Common myeloid progenitor, CD34-positive (primary cell): Measurements from ENCODE around the gene TRIM46.

ENCODE experiments used
- CTCF ChIA-PET: fragments of 350-600 bp; sonication (Branson Sonifier 250); formaldehyde crosslinking; loops from one replicate; lab custom pipeline; 2021; ENCODE audit warnings: antibody characterized with exemption; lab: Charles Lee
- POLR2A ChIA-PET: fragments of 350-600 bp; sonication (Branson Sonifier 250); formaldehyde crosslinking; loops from one replicate; lab custom pipeline; 2021; ENCODE audit warnings: antibody characterized with exemption; lab: Charles Lee
- DNase-seq, 3 donors: peaks; one replicate each; pipeline versions ENCODE4 v3.0.0 to v3.0.0-alpha.2; 2013
- H3K27ac ChIP-seq, 2 experiments: 1 replicate in 1 of 2; 2 replicates in 1 of 2; pipeline ENCODE4 v1.7.0; 2013; ENCODE audit warnings: inconsistent platforms in 2 of 2, low read length in 2 of 2, mild to moderate bottlenecking in 2 of 2, low read depth in 1 of 2, moderate library complexity in 1 of 2; ENCODE audit not compliant: severe bottlenecking in 2 of 2, insufficient read depth in 1 of 2, poor library complexity in 1 of 2
- H3K27me3 ChIP-seq, 5 experiments: replicated peaks in 2 of 5; 1 replicate in 3 of 5; 2 replicates in 2 of 5; pipeline versions ENCODE4 v1.6.1 to v1.7.0; 2013; ENCODE audit warnings: low read length in 4 of 5, mild to moderate bottlenecking in 2 of 5, moderate library complexity in 2 of 5, inconsistent platforms in 1 of 5; ENCODE audit not compliant: insufficient read depth in 5 of 5, control insufficient read depth in 4 of 5
- H3K36me3 ChIP-seq, 4 experiments: 1 replicate in 2 of 4; 2 replicates in 2 of 4; pipeline versions ENCODE4 v1.6.1 to v1.7.0; 2013; ENCODE audit warnings: low read length in 3 of 4, control low read depth in 1 of 4, mild to moderate bottlenecking in 1 of 4; ENCODE audit not compliant: control insufficient read depth in 4 of 4, insufficient read depth in 4 of 4
- H3K4me1 ChIP-seq, 4 experiments: 1 replicate in 3 of 4; 2 replicates in 1 of 4; pipeline versions ENCODE4 v1.6.1 to v1.7.1; 2013; ENCODE audit warnings: low read length in 3 of 4, mild to moderate bottlenecking in 3 of 4, control low read depth in 1 of 4, inconsistent platforms in 1 of 4, moderate library complexity in 1 of 4; ENCODE audit not compliant: control insufficient read depth in 4 of 4, insufficient read depth in 4 of 4; ENCODE audit errors: control extremely low read depth in 1 of 4
- H3K4me3 ChIP-seq, 7 experiments: 1 replicate in 4 of 7; 2 replicates in 3 of 7; pipeline versions ENCODE4 v1.5.1 to v1.7.0; 2013; ENCODE audit warnings: mild to moderate bottlenecking in 7 of 7, low read length in 6 of 7, moderate library complexity in 6 of 7, inconsistent platforms in 2 of 7, low read depth in 2 of 7, control low read depth in 1 of 7; ENCODE audit not compliant: insufficient read depth in 4 of 7, control insufficient read depth in 1 of 7; ENCODE audit errors: extremely low read depth in 1 of 7
- H3K9me3 ChIP-seq, 5 experiments: 1 replicate in 4 of 5; 2 replicates in 1 of 5; pipeline versions ENCODE4 v1.6.1 to v1.7.1; 2013; ENCODE audit warnings: low read length in 4 of 5, mild to moderate bottlenecking in 2 of 5, inconsistent platforms in 1 of 5, low read depth in 1 of 5, moderate library complexity in 1 of 5; ENCODE audit not compliant: control insufficient read depth in 4 of 5, insufficient read depth in 2 of 5; ENCODE audit errors: control extremely low read depth in 1 of 5
- WGBS: methylation state at CpG from one replicate; pipeline ENCODE4 v1.1.5; 2013; ENCODE audit not compliant: insufficient coverage; 5-methylcytosine and 5-hydroxymethylcytosine counted together

Gene TRIM46

GRCh38 chr1:155170101-155170785 is 3.4 kb upstream of the TRIM46 start:
- H3K4me3 ChIP-seq, result no peak overlapping the region
- peaks cover 6 to 21% (median 12%) of the 10 kb centered on the region in 4 experiments for H3K36me3 ChIP-seq
- POLR2A ChIA-PET, result no interaction called here
- no peak overlapping the region for H3K27ac ChIP-seq
- H3K4me1 ChIP-seq, result peaks cover 0 to 51% (median 50%) of the 10 kb centered on the region in 4 experiments
- CTCF ChIA-PET, result interaction anchor here (0.9 to 11.0 kb wide), 16 partner anchors 10 to 126 kb away, joined by 3 to 258 read pairs (median 6); no protein-coding TSS in a partner anchor
- no CpG with 5 or more reads among the region's 2 CpGs for WGBS
- no peaks in the 10 kb centered on the region for H3K27me3 ChIP-seq
- H3K9me3 ChIP-seq, result no peaks in the 10 kb centered on the region
- no peak for DNase-seq

DNA sequence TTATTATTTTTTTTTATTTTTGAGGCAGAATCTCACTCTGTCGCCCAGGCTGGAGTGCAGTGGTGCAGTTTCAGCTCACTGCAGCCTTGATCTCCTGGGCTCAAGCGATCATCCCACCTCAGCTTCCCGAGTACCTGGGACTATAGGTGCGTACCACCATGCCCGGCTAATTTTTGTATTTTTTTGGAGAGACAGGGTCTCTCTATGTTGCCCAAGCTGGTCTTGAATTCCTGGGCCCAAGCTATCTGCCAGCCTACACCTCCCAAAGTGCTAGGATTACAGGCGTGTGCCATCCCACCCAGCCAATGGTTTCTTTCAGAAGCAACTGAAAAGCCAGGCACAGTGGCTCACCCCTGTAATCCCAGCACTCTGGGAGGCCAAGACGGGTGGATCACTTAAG is 2.8 kb upstream of the TRIM46 start:
- Histone ChIP-seq H3K4me1 (peaks cover 0 to 54% (median 50%) of the 10 kb centered on the region in 4 experiments), H3K27ac (no peak overlapping the region), H3K4me3 (no peak overlapping the region), H3K27me3 (no peaks in the 10 kb centered on the region), H3K9me3 (no peaks in the 10 kb centered on the region), H3K36me3 (peaks cover 6 to 23% (median 12%) of the 10 kb centered on the region in 4 experiments)
- DNase-seq, result no peak
- 96% methylated on average over 7 of the region's 7 CpGs for WGBS
- ChIA-PET CTCF (interaction anchor here (0.9 to 11.0 kb wide), 9 partner anchors 22 to 109 kb away, joined by 3 to 258 read pairs (median 4); no protein-coding TSS in a partner anchor), POLR2A (no interaction called here)

GRCh38 chr1:155171836-155172731 is 1.6 kb upstream of the TRIM46 start:
- Histone ChIP-seq H3K27me3 (no peaks in the 10 kb centered on the region), H3K9me3 (no peaks in the 10 kb centered on the region), H3K4me1 (peaks cover 0 to 53% (median 48%) of the 10 kb centered on the region in 4 experiments), H3K4me3 (peak overlapping the region; percentile 77 to 95 (median 88)), H3K27ac (peak overlapping the region; percentile 84 to 93), H3K36me3 (peaks cover 6 to 27% (median 13%) of the 10 kb centered on the region in 4 experiments)
- POLR2A ChIA-PET, result interaction anchor here (1.4 to 1.5 kb wide), 3 partner anchors 22 to 86 kb away, joined by 5 to 8 read pairs (median 5); partner anchors contain the start of gene SLC50A1
- no peak for DNase-seq
- CTCF ChIA-PET, result interaction anchor here (0.7 to 11.0 kb wide), 26 partner anchors 11 to 420 kb away, joined by 3 to 258 read pairs (median 5); partner anchors contain the start of genes DPM3, EFNA1, MTX1 and SLC50A1
- 33% methylated on average over 5 of the region's 8 CpGs for whole genome bisulfite sequencing

DNA sequence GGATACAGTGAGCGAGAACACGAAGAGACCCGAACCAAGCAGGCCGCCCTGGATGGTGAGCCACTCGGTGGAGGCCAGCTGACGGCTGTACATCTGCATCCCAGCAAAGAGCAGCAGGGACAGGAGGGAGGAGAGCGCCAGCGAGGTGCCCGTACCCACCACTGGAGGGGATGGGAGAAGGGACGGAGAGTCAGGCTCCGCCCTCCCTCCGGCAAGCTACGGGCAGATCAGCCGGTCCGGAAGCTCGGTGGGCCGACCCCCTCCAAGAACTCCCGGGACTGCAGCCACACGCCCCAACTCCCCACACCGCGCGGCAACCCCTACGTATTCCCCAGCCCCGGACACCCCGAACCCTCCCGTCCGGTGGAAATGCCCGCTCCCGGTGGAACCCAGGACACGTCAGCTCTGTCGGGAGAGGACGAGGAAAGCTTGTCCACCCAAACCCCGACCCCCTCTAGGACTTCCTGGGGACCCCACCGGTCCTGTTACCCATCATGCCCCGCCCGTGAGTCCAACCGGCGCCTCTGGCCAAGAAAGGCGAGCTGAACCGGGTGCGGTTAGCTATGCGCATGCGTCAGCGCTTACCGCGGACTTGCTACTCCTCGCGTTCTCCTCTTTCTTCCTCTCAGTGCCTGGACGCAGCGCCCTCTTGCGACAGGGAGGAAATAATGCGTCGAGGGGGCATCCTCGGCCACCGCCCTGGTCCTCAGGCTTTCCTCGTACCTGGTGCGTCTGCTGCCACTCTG is 744 bp upstream of the TRIM46 start, which contains the start of gene KRTCAP2:
TSS of gene KRTCAP2 (minus strand) at position 573 of the 746 bp plus-strand sequence. CDS start at position 493, 80 bp downstream.
- Histone ChIP-seq H3K36me3 (peaks cover 10 to 35% (median 19%) of the 10 kb centered on the region in 4 experiments), H3K4me1 (peaks cover 0 to 47% (median 41%) of the 10 kb centered on the region in 4 experiments)

DNA sequence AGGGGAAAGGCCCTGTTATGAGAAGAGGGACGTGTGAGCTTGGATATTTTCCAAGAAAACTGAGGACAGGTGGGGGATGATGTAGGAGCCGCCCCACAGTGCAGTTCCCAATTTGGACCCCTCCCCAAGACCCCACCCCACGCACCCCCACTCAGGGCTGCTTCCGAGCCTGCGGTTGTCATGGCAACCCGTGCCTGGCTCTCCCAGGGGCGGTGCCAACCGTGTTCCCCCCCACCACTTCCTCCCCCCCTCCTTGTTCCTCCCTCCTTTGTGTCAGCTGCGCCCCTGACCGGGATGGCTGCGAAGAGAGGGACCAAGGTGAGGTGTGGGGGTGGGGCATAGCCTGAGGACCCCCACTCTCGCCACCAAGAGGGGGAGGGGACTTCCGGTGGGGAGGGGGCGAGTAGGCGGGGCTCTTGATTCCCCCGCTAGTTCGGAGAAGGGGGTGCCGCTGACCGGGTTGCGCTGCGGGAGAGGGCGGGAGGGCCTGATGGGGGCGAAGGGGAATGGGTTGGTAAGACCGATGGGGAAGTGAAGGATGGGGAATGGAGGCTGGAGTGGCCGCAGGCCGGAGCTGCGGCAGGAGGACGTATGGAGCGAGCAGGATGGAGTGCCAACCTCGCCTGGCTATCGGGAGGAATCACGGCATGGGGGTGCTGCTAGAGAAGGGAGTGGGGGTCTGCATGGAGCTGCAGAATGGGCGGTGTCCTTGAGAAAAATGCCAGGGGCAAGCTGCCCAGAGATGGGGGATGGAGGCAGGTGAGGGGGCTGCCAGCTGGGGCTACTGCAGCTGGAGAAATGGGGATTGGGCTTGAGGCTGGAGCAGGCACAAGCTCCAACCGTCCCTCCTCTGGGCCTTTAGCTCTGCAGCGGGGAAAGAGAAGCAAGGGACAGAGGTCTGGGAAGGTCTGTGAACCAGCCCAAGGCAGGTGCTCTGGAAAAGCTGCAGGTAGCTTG is 953 bp downstream of the TRIM46 start:
- peak; percentile 42 to 70 (median 66) for DNase-seq
- ChIA-PET POLR2A (interaction anchor here (0.6 to 0.8 kb wide), 3 partner anchors 44 to 1293 kb away, joined by 3 to 4 read pairs (median 3); no protein-coding TSS in a partner anchor), CTCF (interaction anchor here (0.6 to 11.0 kb wide), 15 partner anchors 8 to 287 kb away, joined by 3 to 258 read pairs (median 5); partner anchors contain the start of genes MTX1, SLC50A1 and THBS3)
- no peaks in the 10 kb centered on the region for H3K9me3 ChIP-seq
- H3K27ac ChIP-seq, result no peak overlapping the region
- H3K4me3 ChIP-seq, result peak overlapping the region; percentile 33 to 95 (median 88)
- H3K27me3 ChIP-seq, result no peaks in the 10 kb centered on the region
- peaks cover 0 to 47% (median 41%) of the 10 kb centered on the region in 4 experiments for H3K4me1 ChIP-seq
- H3K36me3 ChIP-seq, result peaks cover 5 to 41% (median 20%) of the 10 kb centered on the region in 4 experiments
- 12% methylated on average over 14 of the region's 35 CpGs for WGBS

More for the DNA sequence above, 744 bp upstream of the TRIM46 start, which contains the start of gene KRTCAP2:
- no peaks in the 10 kb centered on the region for H3K27me3 ChIP-seq
- H3K27ac ChIP-seq, result peak within 1 kb of the TSS; percentile 84 to 93
- CTCF ChIA-PET, result interaction anchor here (0.7 to 11.0 kb wide), 28 partner anchors 12 to 420 kb away, joined by 3 to 258 read pairs (median 5); partner anchors contain the start of genes DPM3, EFNA1, MTX1 and SLC50A1
- no peaks in the 10 kb centered on the region for H3K9me3 ChIP-seq
- peak within 1 kb of the TSS; percentile 77 to 95 (median 88) for H3K4me3 ChIP-seq
- WGBS, result 0% methylated on average over 38 of the region's 57 CpGs
- DNase-seq, result peak; percentile 95 to 97 (median 96)
- POLR2A ChIA-PET, result interaction anchor here (0.9 to 1.5 kb wide), 5 partner anchors 21 to 122 kb away, joined by 3 to 8 read pairs (median 5); partner anchors contain the start of genes ADAM15 and SLC50A1
